Fibroblast of pulmonary artery (primary cell): ENCODE data around the gene MUC15.

Experiments used
- DNase-seq: peaks from one replicate; pipeline ENCODE4 v3.0.0-alpha.2; 2010; ENCODE audit warnings: low read depth
- H3K4me3 ChIP-seq: replicated peaks from 2 replicates; pipeline ENCODE4 v1.5.1; 2011; ENCODE audit warnings: low read depth, mild to moderate bottlenecking, control low read depth, low read length, moderate library complexity
- TF ChIP-seq, protein P1 (sequence below): IDR thresholded peaks from 2 replicates; pipeline ENCODE4 v1.5.1; 2011; ENCODE audit warnings: mild to moderate bottlenecking, control low read depth, low read length, inconsistent platforms; ENCODE audit errors: missing control alignments

The MUC15 gene

DNA sequence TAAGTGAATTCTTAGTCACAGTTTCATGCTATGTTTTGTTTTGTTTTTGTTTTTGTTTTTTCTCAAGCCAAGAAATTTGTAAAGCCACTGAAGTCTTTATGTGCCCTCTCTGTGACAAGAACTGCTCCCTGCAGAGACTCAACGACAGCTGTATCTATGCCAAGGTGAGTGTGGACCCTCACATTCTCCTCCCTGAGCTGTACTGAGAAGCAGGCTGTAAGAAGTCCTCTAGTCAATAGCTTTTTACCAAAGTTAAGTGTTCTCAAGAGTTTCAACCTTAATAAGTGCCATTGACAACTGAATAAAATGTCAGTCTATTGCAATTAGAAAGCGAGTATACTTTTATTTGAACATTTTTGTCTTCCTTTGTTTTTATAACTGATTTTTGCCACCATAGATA lies 18.9 kb downstream of the MUC15 start:
- no peak for DNase-seq
- no peak overlapping the region for H3K4me3 ChIP-seq
- TF ChIP-seq, protein P1, sequence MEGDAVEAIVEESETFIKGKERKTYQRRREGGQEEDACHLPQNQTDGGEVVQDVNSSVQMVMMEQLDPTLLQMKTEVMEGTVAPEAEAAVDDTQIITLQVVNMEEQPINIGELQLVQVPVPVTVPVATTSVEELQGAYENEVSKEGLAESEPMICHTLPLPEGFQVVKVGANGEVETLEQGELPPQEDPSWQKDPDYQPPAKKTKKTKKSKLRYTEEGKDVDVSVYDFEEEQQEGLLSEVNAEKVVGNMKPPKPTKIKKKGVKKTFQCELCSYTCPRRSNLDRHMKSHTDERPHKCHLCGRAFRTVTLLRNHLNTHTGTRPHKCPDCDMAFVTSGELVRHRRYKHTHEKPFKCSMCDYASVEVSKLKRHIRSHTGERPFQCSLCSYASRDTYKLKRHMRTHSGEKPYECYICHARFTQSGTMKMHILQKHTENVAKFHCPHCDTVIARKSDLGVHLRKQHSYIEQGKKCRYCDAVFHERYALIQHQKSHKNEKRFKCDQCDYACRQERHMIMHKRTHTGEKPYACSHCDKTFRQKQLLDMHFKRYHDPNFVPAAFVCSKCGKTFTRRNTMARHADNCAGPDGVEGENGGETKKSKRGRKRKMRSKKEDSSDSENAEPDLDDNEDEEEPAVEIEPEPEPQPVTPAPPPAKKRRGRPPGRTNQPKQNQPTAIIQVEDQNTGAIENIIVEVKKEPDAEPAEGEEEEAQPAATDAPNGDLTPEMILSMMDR: no peak

DNA sequence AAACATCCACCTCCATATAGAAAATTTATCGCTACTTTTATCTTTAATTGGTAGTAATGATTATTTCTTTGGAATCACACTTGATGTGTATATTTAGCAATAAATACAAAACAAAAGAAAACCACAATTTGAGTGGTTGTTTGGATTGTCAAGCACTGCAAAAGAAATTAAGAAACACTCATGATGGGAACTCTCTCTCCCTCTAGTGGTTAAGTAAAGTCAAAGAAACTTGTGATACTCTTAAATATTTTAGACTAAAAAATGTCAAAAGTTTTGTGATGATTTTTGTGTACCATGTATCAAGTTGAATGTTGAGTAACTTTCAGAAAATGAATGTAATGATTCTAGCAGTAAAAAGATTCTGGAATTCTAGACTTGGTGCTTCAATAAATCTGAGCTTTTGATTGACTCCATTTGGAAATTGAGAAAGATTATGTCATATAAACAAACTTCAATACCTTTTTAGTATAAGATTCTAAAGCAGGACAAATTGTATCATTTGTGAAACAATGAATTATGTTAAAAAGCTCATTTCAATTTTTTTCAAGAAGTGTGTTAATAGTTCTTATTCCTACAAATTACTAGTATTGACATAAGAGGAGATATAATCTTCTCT lies 20.8 kb downstream of the MUC15 start:
- TF ChIP-seq, protein P1: peak; percentile 61
- DNase-seq: peak; percentile 44
- H3K4me3 ChIP-seq: no peak overlapping the region

DNA sequence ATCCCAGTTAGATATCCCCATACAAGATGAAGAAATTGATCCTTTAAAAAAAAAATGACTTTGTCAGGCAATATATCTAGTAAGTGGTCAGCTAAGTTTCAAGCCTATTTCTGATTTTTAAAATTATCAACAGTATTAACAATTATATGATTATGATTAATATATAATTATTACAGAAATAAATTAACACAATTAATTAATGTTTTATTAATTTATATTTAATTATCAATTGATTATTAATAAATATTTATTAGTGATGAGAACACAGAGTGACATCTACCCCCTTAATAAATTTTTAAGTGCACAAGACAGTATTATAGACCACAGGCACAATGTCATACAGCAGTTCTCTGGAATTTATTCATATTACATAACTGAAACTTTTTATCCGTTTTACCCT lies 22.0 kb downstream of the MUC15 start:
- TF ChIP-seq, protein P1: no peak
- no peak for DNase-seq

DNA sequence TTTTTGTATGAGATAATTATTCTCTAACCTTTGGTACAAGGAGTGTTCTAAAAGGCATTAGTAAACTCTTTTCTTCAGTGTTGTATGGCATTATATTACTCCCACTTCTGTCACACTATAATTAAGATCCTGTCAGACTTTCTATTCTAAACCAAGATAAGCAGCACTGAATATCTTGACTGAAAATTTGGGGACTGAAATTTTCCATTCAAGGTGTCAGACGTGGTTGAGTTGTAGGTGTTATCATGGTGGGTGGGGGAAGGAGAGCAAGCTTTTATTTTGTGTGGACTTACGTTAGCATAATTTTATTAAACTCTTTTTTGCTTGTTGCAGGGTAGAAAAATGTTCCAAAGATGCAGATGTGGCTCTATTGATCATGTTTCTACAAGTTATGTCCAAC lies 22.9 kb downstream of the MUC15 start:
- no peak for DNase-seq
- TF ChIP-seq, protein P1: no peak

More for the DNA sequence above, 22.0 kb downstream of the MUC15 start:
- H3K4me3 ChIP-seq: no peak overlapping the region

DNA sequence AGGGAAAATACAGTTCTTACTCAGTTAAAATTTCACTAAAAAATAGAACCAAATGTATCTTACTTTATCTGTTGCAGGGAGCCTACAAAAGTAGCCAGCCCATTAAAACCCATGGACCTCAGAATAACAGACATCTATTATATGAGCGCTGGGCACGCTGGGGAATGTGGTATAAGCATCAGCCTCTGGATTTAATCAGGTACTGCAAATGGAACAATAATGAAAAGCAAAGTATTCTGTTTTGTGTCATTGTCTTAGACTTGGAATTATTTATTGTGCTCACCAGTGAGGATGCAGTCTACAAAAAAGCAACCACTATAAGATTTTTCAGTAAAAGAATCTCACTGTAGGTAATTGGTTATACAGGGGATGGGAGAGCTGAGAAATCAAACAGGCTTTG lies 30.2 kb downstream of the MUC15 start:
- TF ChIP-seq, protein P1: no peak
- no peak for DNase-seq
- H3K4me3 ChIP-seq: no peak overlapping the region

More for the DNA sequence above, 22.9 kb downstream of the MUC15 start:
- no peak overlapping the region for H3K4me3 ChIP-seq

DNA sequence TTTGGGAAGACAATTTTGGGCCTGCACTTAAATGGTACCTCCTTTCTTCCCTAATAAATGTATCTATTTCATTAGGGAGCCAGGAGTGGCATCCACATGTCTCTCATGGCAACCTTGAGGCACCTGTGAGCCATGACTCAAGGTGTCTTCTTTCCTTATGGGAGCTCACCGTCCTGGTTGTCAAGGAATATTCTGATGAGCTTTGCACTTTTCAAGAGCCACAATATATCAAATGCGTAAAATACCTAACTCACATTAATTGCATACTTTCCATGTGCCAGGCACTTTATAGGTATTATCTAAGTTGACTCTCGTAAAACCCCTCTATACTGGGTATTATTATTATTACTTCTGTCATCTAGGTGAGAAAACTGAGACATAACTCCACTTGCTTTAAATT lies 32.5 kb downstream of the MUC15 start:
- no peak for DNase-seq
- H3K4me3 ChIP-seq: no peak overlapping the region
- TF ChIP-seq, protein P1: no peak

DNA sequence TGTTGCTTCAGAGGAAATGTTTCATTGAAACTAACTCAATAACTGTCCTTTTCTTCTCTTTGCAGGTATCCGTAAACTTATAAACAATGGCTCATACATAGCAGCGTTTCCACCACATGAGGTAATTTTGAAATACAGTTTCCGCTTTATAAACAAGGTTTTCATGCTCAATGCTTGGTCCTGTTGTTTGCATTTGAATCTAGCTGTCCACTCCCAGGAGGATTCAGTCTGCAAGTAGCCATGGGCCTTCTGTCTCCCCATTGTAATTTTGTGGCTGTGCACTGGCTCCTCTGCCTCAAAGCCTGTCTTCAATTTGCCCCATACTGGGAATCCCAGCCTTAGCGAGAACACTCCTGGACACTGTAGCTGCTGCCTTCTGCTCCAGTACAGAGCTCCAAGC lies 34.7 kb downstream of the MUC15 start:
- TF ChIP-seq, protein P1: no peak
- no peak overlapping the region for H3K4me3 ChIP-seq
- DNase-seq: no peak
